HepG2 (cell line): ENCODE results near the gene PRSS22. TPM values are rescaled to one million over a fixed set of nuclear protein-coding genes. Genes with fewer than 3 reads are reported as not detected.

Source experiments
- ARNTL ChIP-seq: sonication (generic); formaldehyde crosslinking; IDR thresholded peaks from 2 replicates; pipeline ENCODE4 v1.4.0; 2020; ENCODE audit warnings: mild to moderate bottlenecking, missing genetic modification reagents
- CCDC6 ChIP-seq: sonication (generic); formaldehyde crosslinking; IDR thresholded peaks from 2 replicates; pipeline ENCODE4 v1.8.1; 2022; ENCODE audit warnings: mild to moderate bottlenecking, missing genetic modification reagents, moderate library complexity
- GATAD2A ChIP-seq: IDR thresholded peaks from 2 replicates; pipeline ENCODE4 v1.6.1; 2016
- GMEB1 ChIP-seq: sonication (generic); formaldehyde crosslinking; IDR thresholded peaks from 2 replicates; pipeline ENCODE4 v1.5.1; 2020; ENCODE audit warnings: missing genetic modification reagents, mild to moderate bottlenecking, borderline replicate concordance
- KLF16 ChIP-seq, 2 experiments: sonication (generic) in 1 of 2; formaldehyde crosslinking in 1 of 2; IDR thresholded peaks; 2 replicates each; pipeline versions ENCODE4 v1.6.1 to v1.8.0; 2016 to 2023; ENCODE audit warnings: missing genetic modification reagents in 2 of 2, missing compliant biosample characterization in 1 of 2
- KMT2A ChIP-seq: sonication (generic); formaldehyde crosslinking; IDR thresholded peaks from 2 replicates; pipeline ENCODE4 v1.4.0; 2020; ENCODE audit warnings: missing genetic modification reagents
- MED1 ChIP-seq: sonication (generic); formaldehyde crosslinking; IDR thresholded peaks from 2 replicates; pipeline ENCODE4 v1.4.0; 2020; ENCODE audit warnings: missing genetic modification reagents
- MXI1 ChIP-seq: IDR thresholded peaks from 3 replicates; pipeline ENCODE4 v1.6.1; 2012; ENCODE audit warnings: low read depth, low read length, inconsistent platforms, borderline replicate concordance
- SMC3 ChIP-seq: IDR thresholded peaks from 2 replicates; pipeline ENCODE4 v1.6.1; 2011; ENCODE audit warnings: low read length, improper control_type of control experiment
- SPEN ChIP-seq: sonication (generic); formaldehyde crosslinking; IDR thresholded peaks from 2 replicates; pipeline ENCODE4 v1.5.1; 2020; ENCODE audit warnings: low read depth, mild to moderate bottlenecking, missing genetic modification reagents
- TEAD3 ChIP-seq: optimal IDR thresholded peaks from 2 replicates; pipeline ENCODE3; 2016; ENCODE audit warnings: borderline replicate concordance
- TFDP2 ChIP-seq: sonication (generic); formaldehyde crosslinking; IDR thresholded peaks from 2 replicates; pipeline ENCODE4 v1.4.0; 2020; ENCODE audit warnings: missing genetic modification reagents
- THRA ChIP-seq: sonication (generic); formaldehyde crosslinking; IDR thresholded peaks from 2 replicates; pipeline ENCODE4 v1.4.0; 2020; ENCODE audit warnings: missing genetic modification reagents, borderline replicate concordance
- U2AF2 ChIP-seq: fragments of 200-400 bp; formaldehyde crosslinking; IDR thresholded peaks from 2 replicates; pipeline ENCODE4 v1.6.1; 2017; ENCODE audit warnings: low read depth, mild to moderate bottlenecking, low read length
- YY1 ChIP-seq: IDR thresholded peaks from 2 replicates; pipeline ENCODE4 v1.6.1; 2011; ENCODE audit warnings: low read length, low read depth, moderate library complexity, mild to moderate bottlenecking; ENCODE audit not compliant: insufficient read depth, insufficient replicate concordance
- ZBTB33 ChIP-seq: sonication (generic); formaldehyde crosslinking; IDR thresholded peaks from 2 replicates; pipeline ENCODE4 v1.4.0; 2020; ENCODE audit warnings: missing genetic modification reagents
- ZNF280D ChIP-seq: sonication (generic); formaldehyde crosslinking; IDR thresholded peaks from 2 replicates; pipeline ENCODE4 v1.5.1; 2020; ENCODE audit warnings: mild to moderate bottlenecking, missing genetic modification reagents
- ZNF331 ChIP-seq: sonication (generic); formaldehyde crosslinking; IDR thresholded peaks from 2 replicates; pipeline ENCODE4 v1.4.0; 2020; ENCODE audit warnings: missing genetic modification reagents
- ZNF34 ChIP-seq: sonication (generic); formaldehyde crosslinking; IDR thresholded peaks from 2 replicates; pipeline ENCODE4 v1.4.0; 2020; ENCODE audit warnings: mild to moderate bottlenecking, missing genetic modification reagents, borderline replicate concordance
- ZNF501 ChIP-seq: sonication (generic); formaldehyde crosslinking; IDR thresholded peaks from 2 replicates; pipeline ENCODE4 v1.5.1; 2020; ENCODE audit warnings: mild to moderate bottlenecking, moderate library complexity, missing genetic modification reagents
- ZNF777 ChIP-seq: sonication (generic); formaldehyde crosslinking; IDR thresholded peaks from 2 replicates; pipeline ENCODE4 v1.4.0; 2020; ENCODE audit warnings: missing genetic modification reagents
- polyA plus RNA-seq, 8 experiments: library from polyadenylated mRNA; depleted of rRNA in 3 of 8; stranded (reverse) in 7 of 8; unstranded in 1 of 8; fragments of >200 nt; fragmentation: Illumina TruSeq in 4 of 8; extraction: Trizol in 4 of 8; gene quantifications; 2 replicates each; pipeline versions ENCODE4 v1.2.1 to v1.2.3, GENCODE V29; 2011 to 2016; ENCODE audit warnings: low read depth in 4 of 8, missing spikeins in 1 of 8, mixed read lengths in 1 of 8; ENCODE audit not compliant: insufficient read depth in 1 of 8
- total RNA-seq, 5 experiments: library from RNA; depleted of rRNA; stranded (reverse); fragments of >200 nt; fragmentation: Illumina TruSeq; extraction: Trizol; gene quantifications; 2 replicates each; pipeline ENCODE4 v1.2.3, GENCODE V29; 2016; ENCODE audit warnings: low read depth in 1 of 5

PRSS22 gene
- total and polyA plus RNA-seq, 2 of the 13 experiments (the other 11 are each of a cell fraction or from before 2014, with no cell fraction given): 0.24 to 0.32 TPM

- TF ChIP-seq ZNF501 (CRISPR knock-in tag): peak; percentile 47; the same call in 1 of the 2 replicates
- peak; percentile 34; the same call in 1 of the 2 replicates for TF ChIP-seq ZNF331
- TF ChIP-seq TFDP2 (CRISPR knock-in tag): 0 out of 2 replicates have a peak, but pooled peaks have one; percentile 25
- TF ChIP-seq SPEN: peak; percentile 63
- TF ChIP-seq GATAD2A (CRISPR knock-in tag): peak; percentile 42; the same call in 1 of the 2 replicates
- no peak for TF ChIP-seq U2AF2
- peak; percentile 56 for TF ChIP-seq THRA (CRISPR knock-in tag)
- TF ChIP-seq MED1 (CRISPR knock-in tag): peak; percentile 41; the same call in 1 of the 2 replicates
- TF ChIP-seq KMT2A (CRISPR knock-in tag): peak; percentile 25; the same call in 1 of the 2 replicates
- peak; percentile 38; the same call in 1 of the 2 replicates for TF ChIP-seq ZBTB33 (CRISPR knock-in tag)
- TF ChIP-seq ZNF280D: 0 out of 2 replicates have a peak, but pooled peaks have one; percentile 21
- TF ChIP-seq SMC3: peak; percentile 34; the same call in 1 of the 2 replicates
- 0 out of 2 replicates have a peak, but pooled peaks have one; percentile 57 for TF ChIP-seq ZNF34 (CRISPR knock-in tag)
- TF ChIP-seq MXI1: peak; percentile 33; the same call in 1 of the 3 replicates
- TF ChIP-seq TEAD3 (CRISPR knock-in tag): peak; percentile 65
- no peak for TF ChIP-seq GMEB1
- TF ChIP-seq CCDC6 (CRISPR knock-in tag): 0 out of 2 replicates have a peak, but pooled peaks have one; percentile 32
- TF ChIP-seq KLF16 (CRISPR knock-in tag; IDR thresholded peaks at IDR 0.05): 0 out of 4 replicates have a peak, but pooled peaks of 1 of the 2 experiments have one; percentile 54
- TF ChIP-seq ARNTL: 0 out of 2 replicates have a peak, but pooled peaks have one; percentile 37
- TF ChIP-seq ZNF777 (CRISPR knock-in tag): no peak
- TF ChIP-seq YY1: peak; percentile 68
These were observed 17.0 kb upstream of the PRSS22 start (continued) for GRCh38 chr16:2874912-2875362.
